Measurements from ENCODE around the gene SERP1. TPM values are rescaled to one million over a fixed set of nuclear protein-coding genes. Genes with fewer than 3 reads are reported as not detected.

SERP1 gene
- total RNA-seq, 3 donors from 2014 or later = 231 to 327 (median 273) TPM

GRCh38 chr3:150519026-150519425 lies 27.3 kb downstream of the SERP1 start:
- Histone ChIP-seq H3K27me3 (no peaks in the 10 kb centered on the region), H3K4me1 (no peaks in the 10 kb centered on the region), H3K27ac (no peak overlapping the region), H3K9me3 (no peaks in the 10 kb centered on the region), H3K36me3 (no peaks in the 10 kb centered on the region), H3K4me3 (no peak overlapping the region)
- no peak for TF ChIP-seq CTCF (IDR thresholded peaks at IDR 0.05)
- no peak for TF ChIP-seq POLR2A (IDR thresholded peaks at IDR 0.05)
- no peak for TF ChIP-seq POLR2AphosphoS5 (IDR thresholded peaks at IDR 0.05)
- intact Hi-C loops (cut with DNase I; ENCODE audit: low total_unique reads) = no loop called here
- no peak for DNase-seq (ENCODE audit: low spot score in 2 of 2)

- no peak for DNase-seq (ENCODE audit: low spot score in 2 of 2)
- Histone ChIP-seq H3K36me3 (no peaks in the 10 kb centered on the region), H3K27ac (no peak overlapping the region), H3K4me1 (no peaks in the 10 kb centered on the region), H3K4me3 (no peak overlapping the region), H3K9me3 (no peaks in the 10 kb centered on the region), H3K27me3 (no peaks in the 10 kb centered on the region)
- TF ChIP-seq POLR2A (IDR thresholded peaks at IDR 0.05) = no peak
- intact Hi-C loops (cut with DNase I; ENCODE audit: low total_unique reads) = no loop called here
Measured at GRCh38 chr3:150515210-150515609, 31.1 kb downstream of the SERP1 start.

- Histone ChIP-seq H3K36me3 (no peaks in the 10 kb centered on the region), H3K9me3 (no peaks in the 10 kb centered on the region), H3K4me3 (no peak overlapping the region), H3K27me3 (no peaks in the 10 kb centered on the region), H3K4me1 (no peaks in the 10 kb centered on the region), H3K27ac (no peak overlapping the region)
- DNase-seq (ENCODE audit: low spot score in 2 of 2) = no peak
- intact Hi-C loops (cut with DNase I; ENCODE audit: low total_unique reads) = no loop called here
- TF ChIP-seq POLR2A (IDR thresholded peaks at IDR 0.05) = no peak
- no peak for TF ChIP-seq POLR2AphosphoS5 (IDR thresholded peaks at IDR 0.05)
- no peak for TF ChIP-seq CTCF (IDR thresholded peaks at IDR 0.05)
Measured at GRCh38 chr3:150511122-150511821, 35.0 kb downstream of the SERP1 start.

- no peak for DNase-seq (ENCODE audit: low spot score in 2 of 2)
- Histone ChIP-seq H3K36me3 (no peaks in the 10 kb centered on the region), H3K4me3 (no peak overlapping the region), H3K4me1 (no peaks in the 10 kb centered on the region), H3K27ac (no peak overlapping the region), H3K27me3 (no peaks in the 10 kb centered on the region), H3K9me3 (no peaks in the 10 kb centered on the region)
- intact Hi-C loops (cut with DNase I; ENCODE audit: low total_unique reads) = no loop called here
- no peak for TF ChIP-seq CTCF (IDR thresholded peaks at IDR 0.05)
- TF ChIP-seq POLR2A (IDR thresholded peaks at IDR 0.05) = no peak
- no peak for TF ChIP-seq POLR2AphosphoS5 (IDR thresholded peaks at IDR 0.05)
Measured at GRCh38 chr3:150509780-150510179, 36.5 kb downstream of the SERP1 start.

GRCh38 chr3:150508401-150508800 lies 37.9 kb downstream of the SERP1 start:
- Histone ChIP-seq H3K4me3 (no peak overlapping the region), H3K4me1 (no peaks in the 10 kb centered on the region), H3K27ac (no peak overlapping the region), H3K36me3 (no peaks in the 10 kb centered on the region), H3K27me3 (no peaks in the 10 kb centered on the region), H3K9me3 (no peaks in the 10 kb centered on the region)
- intact Hi-C loops (cut with DNase I; ENCODE audit: low total_unique reads) = no loop called here
- no peak for TF ChIP-seq POLR2A (IDR thresholded peaks at IDR 0.05)
- TF ChIP-seq CTCF (IDR thresholded peaks at IDR 0.05) = no peak
- no peak for TF ChIP-seq POLR2AphosphoS5 (IDR thresholded peaks at IDR 0.05)
- no peak for DNase-seq (ENCODE audit: low spot score in 2 of 2)

All from breast epithelium (tissue), 4 donors.